ENCODE results near the gene LRRC37A2.
"Not testable (repeated sequence)": the region's sequence is repeated elsewhere in the genome, so short reads cannot be mapped to it uniquely, and the experiment has no call there.

Gene LRRC37A2

GRCh38 chr17:46512168-46512567 lies at the start of gene LRRC37A2:
LRRC37A2 (plus strand) TSS chr17:46512468; CDS start chr17:46512713, 245 bp downstream.
- not testable (repeated sequence) for DNase-seq (ENCODE audit: low read depth)

GRCh38 chr17:46467618-46468017 lies 44.6 kb upstream of the LRRC37A2 start:
- not testable (repeated sequence) for DNase-seq (ENCODE audit: low read depth); H3K4me3 ChIP-seq (ENCODE audit: control insufficient read depth, low read depth, low read length)

More at GRCh38 chr17:46512168-46512567, at the start of gene LRRC37A2:
- not testable (repeated sequence) for H3K4me3 ChIP-seq (ENCODE audit: control insufficient read depth, low read depth, low read length)

GRCh38 chr17:46474489-46474888 lies 37.8 kb upstream of the LRRC37A2 start:
- not testable (repeated sequence) for H3K4me3 ChIP-seq (ENCODE audit: control insufficient read depth, low read depth, low read length); DNase-seq (ENCODE audit: low read depth)

GRCh38 chr17:46475583-46475982 lies 36.7 kb upstream of the LRRC37A2 start:
- H3K4me3 ChIP-seq (ENCODE audit: control insufficient read depth, low read depth, low read length); DNase-seq (ENCODE audit: low read depth): not testable (repeated sequence)

- not testable (repeated sequence) for DNase-seq (ENCODE audit: low read depth); H3K4me3 ChIP-seq (ENCODE audit: control insufficient read depth, low read depth, low read length)
Observed at GRCh38 chr17:46478823-46479222, 33.4 kb upstream of the LRRC37A2 start.

- not testable (repeated sequence) for DNase-seq (ENCODE audit: low read depth); H3K4me3 ChIP-seq (ENCODE audit: control insufficient read depth, low read depth, low read length)
Observed at GRCh38 chr17:46481310-46481709, 31.0 kb upstream of the LRRC37A2 start.

GRCh38 chr17:46492021-46492420 lies 20.2 kb upstream of the LRRC37A2 start:
- not testable (repeated sequence) for H3K4me3 ChIP-seq (ENCODE audit: control insufficient read depth, low read depth, low read length); DNase-seq (ENCODE audit: low read depth)

GRCh38 chr17:46499437-46500139 lies 12.7 kb upstream of the LRRC37A2 start:
- H3K4me3 ChIP-seq (ENCODE audit: control insufficient read depth, low read depth, low read length); DNase-seq (ENCODE audit: low read depth): not testable (repeated sequence)

- not testable (repeated sequence) for H3K4me3 ChIP-seq (ENCODE audit: control insufficient read depth, low read depth, low read length); DNase-seq (ENCODE audit: low read depth)
Observed at GRCh38 chr17:46505896-46506295, 6.4 kb upstream of the LRRC37A2 start.

GRCh38 chr17:46534716-46535115 lies 22.4 kb downstream of the LRRC37A2 start:
- DNase-seq (ENCODE audit: low read depth), result not testable (repeated sequence)

GRCh38 chr17:46548607-46549006 lies 36.3 kb downstream of the LRRC37A2 start:
- not testable (repeated sequence) for DNase-seq (ENCODE audit: low read depth); H3K4me3 ChIP-seq (ENCODE audit: control insufficient read depth, low read depth, low read length)

More at GRCh38 chr17:46534716-46535115, 22.4 kb downstream of the LRRC37A2 start:
- not testable (repeated sequence) for H3K4me3 ChIP-seq (ENCODE audit: control insufficient read depth, low read depth, low read length)

- DNase-seq (ENCODE audit: low read depth); H3K4me3 ChIP-seq (ENCODE audit: control insufficient read depth, low read depth, low read length): not testable (repeated sequence)
Observed at GRCh38 chr17:46559155-46559554, 46.9 kb downstream of the LRRC37A2 start.

- DNase-seq (ENCODE audit: low read depth); H3K4me3 ChIP-seq (ENCODE audit: control insufficient read depth, low read depth, low read length): not testable (repeated sequence)
Observed at GRCh38 chr17:46560048-46560447, 47.8 kb downstream of the LRRC37A2 start.

- not testable (repeated sequence) for H3K4me3 ChIP-seq (ENCODE audit: control insufficient read depth, low read depth, low read length); DNase-seq (ENCODE audit: low read depth)
Observed at GRCh38 chr17:46566284-46566683, 54.0 kb downstream of the LRRC37A2 start.

GRCh38 chr17:46566980-46567379 lies 54.7 kb downstream of the LRRC37A2 start:
- DNase-seq (ENCODE audit: low read depth); H3K4me3 ChIP-seq (ENCODE audit: control insufficient read depth, low read depth, low read length): not testable (repeated sequence)

- not testable (repeated sequence) for H3K4me3 ChIP-seq (ENCODE audit: control insufficient read depth, low read depth, low read length); DNase-seq (ENCODE audit: low read depth)
Observed at GRCh38 chr17:46571796-46572195, 59.5 kb downstream of the LRRC37A2 start.

GRCh38 chr17:46579083-46580075 lies 67.1 kb downstream of the LRRC37A2 start, which contains the start of gene ARL17A:
ARL17A (minus strand) TSS chr17:46579691; CDS start chr17:46576322, 3,369 bp downstream.
- not testable (repeated sequence) for H3K4me3 ChIP-seq (ENCODE audit: control insufficient read depth, low read depth, low read length); DNase-seq (ENCODE audit: low read depth)

GRCh38 chr17:46580082-46580481 lies 67.8 kb downstream of the LRRC37A2 start:
- not testable (repeated sequence) for H3K4me3 ChIP-seq (ENCODE audit: control insufficient read depth, low read depth, low read length); DNase-seq (ENCODE audit: low read depth)

GRCh38 chr17:46585444-46585843 lies 73.2 kb downstream of the LRRC37A2 start:
- not testable (repeated sequence) for H3K4me3 ChIP-seq (ENCODE audit: control insufficient read depth, low read depth, low read length); DNase-seq (ENCODE audit: low read depth)

All from AG09309 (cell line).